HG02885 (cell line): ENCODE measurements around the gene ZSCAN16.

Experiments
- ATAC-seq: cut with Tn5 transposase; IDR thresholded peaks from one replicate; pipeline ENCODE4 v1.9.1; 2021; ENCODE audit warnings: mild to moderate bottlenecking; ENCODE audit not compliant: unreplicated experiment, poor library complexity

ZSCAN16 gene

DNA sequence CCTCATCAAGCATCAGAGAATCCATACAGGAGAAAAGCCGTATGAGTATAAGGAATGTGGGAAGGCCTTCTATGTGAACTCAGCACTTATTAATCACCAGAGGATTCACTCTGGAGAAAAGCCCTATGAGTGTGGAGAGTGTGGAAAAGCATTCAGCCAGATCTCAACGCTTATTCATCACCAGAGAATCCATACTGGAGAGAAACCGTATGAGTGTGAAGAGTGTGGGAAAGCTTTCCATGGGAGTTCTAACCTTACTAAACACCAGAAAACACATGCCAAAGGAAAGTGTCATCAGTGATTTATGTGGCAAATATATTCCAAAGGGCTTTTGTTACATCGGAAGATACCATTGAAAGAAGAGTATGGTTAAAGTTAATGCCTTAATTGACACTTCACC is 42.7 kb downstream of the ZSCAN16 start:
- no peak for ATAC-seq

GRCh38 chr6:28167926-28168325 is 43.5 kb downstream of the ZSCAN16 start:
- no peak for ATAC-seq

DNA sequence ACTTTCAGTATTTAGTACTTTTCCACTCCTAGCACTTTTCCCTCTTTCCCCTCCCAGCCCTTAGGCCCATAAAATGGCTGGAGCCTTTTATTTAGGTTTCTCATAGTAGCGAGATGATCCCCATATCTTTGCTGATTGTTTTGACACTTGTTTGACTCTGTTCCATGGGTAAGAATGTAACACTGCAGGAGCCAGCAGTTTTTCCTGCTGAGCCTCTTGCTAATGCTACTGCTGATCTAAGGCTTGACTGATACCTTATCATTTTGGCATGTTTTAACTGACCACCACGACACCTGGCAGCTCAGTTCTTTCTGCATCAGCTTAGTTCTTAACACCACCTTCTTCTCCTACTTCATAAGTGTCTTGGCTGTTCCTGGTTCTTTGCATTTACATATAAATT is 46.9 kb downstream of the ZSCAN16 start:
- ATAC-seq, result no peak

GRCh38 chr6:28172006-28172405 is 47.6 kb downstream of the ZSCAN16 start:
- ATAC-seq, result no peak

- no peak for ATAC-seq
Observed at GRCh38 chr6:28176373-28176772, 52.0 kb downstream of the ZSCAN16 start.
